ENCODE measurements around the gene VMAC.

VMAC gene

GRCh38 chr19:5907241-5907640, 2.6 kb downstream of the VMAC start:
- DNase-seq, result no peak

- DNase-seq, result no peak
Measured at GRCh38 chr19:5908773-5909442, 4.2 kb downstream of the VMAC start.

DNA sequence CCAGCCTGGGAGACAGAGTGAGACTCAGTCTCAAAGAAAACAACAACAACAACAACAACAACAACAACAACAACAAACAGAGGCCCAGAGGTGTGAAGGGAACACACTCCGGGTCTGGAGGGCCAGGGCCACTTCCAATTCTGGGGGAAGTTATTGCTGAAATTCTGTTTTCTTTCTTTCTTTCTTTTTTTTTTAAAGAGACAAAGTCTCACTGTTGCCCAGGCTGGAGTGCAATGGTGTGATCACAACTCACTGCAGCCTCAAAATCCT, 5.9 kb downstream of the VMAC start:
- DNase-seq, result no peak

GRCh38 chr19:5911366-5911765, 6.7 kb downstream of the VMAC start:
- no peak for DNase-seq

DNA sequence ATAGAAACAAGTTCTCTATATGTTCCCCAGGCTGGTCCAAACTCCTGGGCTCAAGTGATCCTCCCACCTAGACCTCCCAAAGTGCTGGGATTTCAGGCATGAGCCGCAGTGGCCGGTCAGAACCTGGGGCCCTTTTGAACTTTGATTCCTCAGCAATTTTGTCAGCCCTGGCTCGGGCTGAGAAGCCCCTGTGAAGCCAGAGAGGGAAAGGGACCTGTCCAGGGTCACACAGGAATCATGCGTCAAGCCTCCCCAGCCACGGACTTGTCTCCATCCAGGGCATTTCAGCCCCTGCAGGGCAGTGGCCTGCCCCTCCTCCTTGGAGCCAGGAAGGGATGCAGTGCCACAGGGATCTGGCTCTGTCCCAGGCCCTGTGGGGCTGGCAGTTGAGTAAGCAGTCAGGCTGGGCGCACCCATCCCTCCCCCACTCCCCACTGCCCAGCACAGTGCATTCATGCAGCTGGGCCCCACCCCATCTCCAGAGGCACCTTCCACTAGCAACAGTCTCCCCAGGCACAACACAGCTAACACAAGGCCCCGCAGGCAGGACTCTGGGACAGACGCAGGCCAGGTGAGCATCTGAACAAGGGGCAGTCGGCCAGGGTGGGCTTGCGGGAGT, 9.2 kb downstream of the VMAC start, which contains the start of gene CAPS:
TSS of gene CAPS (plus strand) at position 516 of the 619 bp plus-strand sequence. CDS start 153 bp downstream, outside the sequence.
- DNase-seq, result no peak

DNA sequence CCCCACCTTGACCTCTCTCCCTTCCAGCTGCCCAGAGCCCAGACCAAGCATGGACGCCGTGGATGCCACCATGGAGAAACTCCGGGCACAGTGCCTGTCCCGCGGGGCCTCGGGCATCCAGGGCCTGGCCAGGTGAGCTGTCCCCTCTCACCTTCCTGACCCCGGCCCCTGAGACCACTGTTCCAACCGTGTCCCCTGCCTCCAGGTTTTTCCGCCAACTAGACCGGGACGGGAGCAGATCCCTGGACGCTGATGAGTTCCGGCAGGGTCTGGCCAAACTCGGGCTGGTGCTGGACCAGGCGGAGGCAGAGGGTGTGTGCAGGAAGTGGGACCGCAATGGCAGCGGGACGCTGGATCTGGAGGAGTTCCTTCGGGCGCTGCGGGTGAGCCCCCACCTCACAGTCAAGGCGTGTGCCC, 9.7 kb downstream of the VMAC start:
- DNase-seq, result no peak

DNA sequence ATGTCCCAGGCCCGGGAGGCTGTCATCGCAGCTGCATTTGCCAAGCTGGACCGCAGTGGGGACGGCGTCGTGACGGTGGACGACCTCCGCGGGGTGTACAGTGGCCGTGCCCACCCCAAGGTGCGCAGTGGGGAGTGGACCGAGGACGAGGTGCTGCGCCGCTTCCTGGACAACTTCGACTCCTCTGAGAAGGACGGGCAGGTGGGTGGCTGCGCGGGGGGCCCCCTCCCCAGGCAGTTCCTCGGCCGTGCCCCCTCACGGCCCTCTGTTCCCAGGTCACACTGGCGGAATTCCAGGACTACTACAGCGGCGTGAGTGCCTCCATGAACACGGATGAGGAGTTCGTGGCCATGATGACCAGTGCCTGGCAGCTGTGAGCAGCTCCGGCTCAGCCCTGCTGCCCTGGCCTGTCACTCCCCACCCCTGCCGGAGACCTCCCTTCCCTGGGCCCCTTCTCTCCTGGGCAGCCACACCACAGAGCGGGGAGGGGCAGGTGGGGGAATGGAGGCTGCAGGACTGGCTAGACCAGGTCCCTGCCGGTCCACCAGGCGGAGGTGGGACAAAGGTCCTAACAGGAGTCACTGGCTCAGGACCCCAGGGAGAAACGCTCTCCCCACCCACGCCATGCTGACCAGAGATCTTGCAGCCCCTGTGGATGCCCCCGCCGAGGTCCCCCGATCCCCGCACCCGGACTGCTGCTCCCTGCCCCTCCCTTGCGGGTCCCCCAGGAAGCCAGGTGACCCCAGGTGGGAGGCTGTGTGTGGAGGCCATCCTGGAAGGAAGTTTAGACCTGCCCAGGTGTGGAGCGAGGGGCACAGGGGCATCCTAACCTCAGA, 10.5 kb downstream of the VMAC start:
- no peak for DNase-seq

GRCh38 chr19:5915782-5916165, 11.1 kb downstream of the VMAC start:
- no peak for DNase-seq

- DNase-seq, result no peak
Measured at GRCh38 chr19:5916181-5916708, 11.6 kb downstream of the VMAC start.

DNA sequence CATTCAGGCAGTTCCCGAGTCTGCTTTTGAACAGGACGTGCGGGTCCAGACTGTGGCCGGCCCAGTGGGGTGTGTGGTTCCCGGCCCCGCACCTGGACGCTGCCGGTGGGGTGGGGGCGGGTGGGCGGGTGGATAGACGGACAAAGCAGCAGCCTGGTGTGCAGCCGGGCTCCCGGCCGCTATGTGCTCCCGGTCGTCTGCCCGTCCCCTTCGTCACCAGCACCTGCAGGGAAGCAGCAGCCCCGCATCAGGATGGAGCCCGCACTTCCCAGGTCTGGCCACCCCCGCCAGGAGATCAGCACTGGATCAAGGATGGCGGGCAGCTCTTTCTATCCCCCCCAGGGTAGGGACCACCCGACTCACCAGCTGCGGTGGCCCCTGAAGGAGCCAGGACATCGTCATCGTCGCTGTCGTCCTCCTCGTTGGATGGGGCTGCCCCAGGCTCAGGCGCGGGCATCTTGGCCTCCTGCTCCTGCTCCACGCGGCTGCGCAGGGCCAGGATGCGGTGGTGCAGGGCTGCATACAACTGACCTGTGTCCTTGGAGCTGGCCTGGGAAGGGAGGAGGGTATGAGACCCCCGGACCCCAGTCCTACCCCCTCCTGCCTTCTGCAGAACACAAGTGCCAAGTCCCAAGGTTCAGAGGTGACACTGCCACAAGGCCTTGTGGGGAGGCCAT, 12.9 kb downstream of the VMAC start:
- no peak for DNase-seq

GRCh38 chr19:5918463-5919079, 13.9 kb downstream of the VMAC start:
- no peak for DNase-seq

DNA sequence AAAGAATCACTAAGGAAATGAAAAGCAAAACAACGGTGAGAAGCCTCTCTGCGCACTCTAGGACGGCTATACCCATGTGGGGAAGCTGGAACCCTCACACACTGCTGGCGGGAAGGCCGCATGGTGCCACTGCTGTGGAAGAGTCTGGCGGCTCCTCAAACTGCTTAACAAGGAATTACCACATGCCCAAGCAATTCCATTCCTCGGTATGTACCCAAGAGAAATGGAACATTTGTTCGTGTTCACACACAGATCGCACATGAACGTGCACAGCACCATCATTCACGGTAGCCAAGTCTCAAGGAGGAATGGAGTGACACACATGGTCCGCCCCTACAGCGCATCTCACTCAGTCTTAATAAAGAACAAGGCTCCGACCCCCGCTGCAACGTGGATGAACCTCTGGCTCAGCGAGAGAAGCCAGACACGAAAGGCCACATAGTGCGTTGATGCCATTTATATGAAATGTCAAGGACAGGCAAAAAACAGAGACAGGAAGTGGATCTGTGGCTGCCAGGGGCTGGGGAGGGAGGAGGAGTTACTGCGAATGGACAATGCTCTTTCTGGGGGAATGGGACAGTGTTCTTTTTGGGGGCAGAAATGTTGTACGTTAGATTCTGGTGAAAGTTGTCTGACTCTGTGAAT, 17.0 kb downstream of the VMAC start:
- DNase-seq, result no peak

GRCh38 chr19:5922161-5922545, 17.5 kb downstream of the VMAC start:
- no peak for DNase-seq

DNA sequence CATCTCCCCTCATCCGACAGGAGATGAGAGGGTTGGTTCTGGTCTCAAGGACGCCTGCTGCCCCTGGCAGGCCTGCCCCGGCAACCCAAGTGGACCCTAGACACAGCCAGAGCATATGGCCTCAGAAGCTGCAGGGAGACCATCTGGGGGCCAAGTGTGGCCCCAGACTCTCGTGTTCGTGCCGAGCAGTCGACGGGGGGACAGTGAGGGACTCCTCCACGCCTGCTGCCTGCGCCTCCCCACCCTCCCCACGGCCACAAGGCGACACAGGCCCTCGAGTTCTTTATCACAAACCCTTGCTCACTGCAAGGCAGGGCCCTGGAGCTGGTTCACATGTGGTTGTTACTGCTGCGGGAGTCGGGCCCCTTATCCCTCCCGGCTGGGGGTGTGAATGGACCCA, 18.7 kb downstream of the VMAC start:
- no peak for DNase-seq

GRCh38 chr19:5925830-5926427, 21.3 kb downstream of the VMAC start:
- no peak for DNase-seq

- no peak for DNase-seq
Measured at GRCh38 chr19:5926641-5927440, 22.2 kb downstream of the VMAC start.

- DNase-seq, result no peak
Measured at GRCh38 chr19:5927441-5927821, 22.8 kb downstream of the VMAC start.

- no peak for DNase-seq
Measured at GRCh38 chr19:5929179-5929578, 24.5 kb downstream of the VMAC start.

DNA sequence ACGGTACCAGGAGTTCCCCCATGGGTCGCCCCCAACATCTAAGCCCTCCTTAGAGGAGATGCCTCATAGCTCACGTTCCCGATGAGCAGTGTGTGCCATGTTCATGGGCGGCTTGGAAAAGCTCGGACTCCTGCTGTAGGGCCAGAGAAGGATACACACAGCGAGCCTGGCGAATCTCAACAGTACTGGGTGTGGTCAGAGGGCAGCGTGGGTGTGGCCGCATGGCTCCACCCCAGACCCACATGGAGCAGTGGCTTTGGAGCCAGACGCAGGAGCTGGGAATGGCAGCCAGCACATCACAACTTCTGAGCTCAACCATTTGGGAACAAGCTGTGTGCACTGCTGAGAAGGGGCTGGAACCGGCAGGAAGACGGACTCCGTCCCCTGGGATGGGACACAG, 25.0 kb downstream of the VMAC start:
- DNase-seq, result no peak

GRCh38 chr19:5931251-5931650, 26.6 kb downstream of the VMAC start:
- no peak for DNase-seq

DNA sequence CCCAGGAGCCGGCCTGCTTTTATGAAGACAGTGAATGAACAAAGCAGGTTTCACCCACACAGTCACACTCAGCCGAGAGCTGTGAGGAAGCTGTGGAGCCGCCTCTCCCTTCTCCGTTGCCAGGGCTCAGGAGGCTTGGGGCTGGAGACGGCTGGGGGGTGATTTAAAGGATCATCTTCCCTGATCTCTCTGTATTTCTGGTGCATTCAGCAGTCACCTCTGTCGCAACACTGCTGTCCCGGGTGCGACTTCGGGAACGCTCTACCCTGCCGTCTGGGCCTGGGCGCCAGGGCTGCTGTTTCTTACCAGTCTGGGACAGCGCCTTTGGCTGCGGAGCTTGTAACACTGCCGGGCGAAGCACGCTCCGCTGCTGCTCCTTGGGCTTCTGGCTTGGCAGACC, 27.5 kb downstream of the VMAC start:
- DNase-seq, result no peak

Data from stimulated activated CD4-positive, alpha-beta T cell treated with anti-CD3 and anti-CD28 coated beads, Interleukin-12 subunit alpha, Interleukin-12 subunit beta, amount 100 ng/mL, for 4 hours (primary cell).